RWPE1 (cell line): ENCODE results near the gene TPRG1L.

Experiments
- CTCF ChIA-PET: fragments of 350-600 bp; sonication (Branson Sonifier 250); formaldehyde crosslinking; extraction: SDS; loops from one replicate; lab custom pipeline; 2021; lab: Yijun Ruan, JAX
- POLR2A ChIA-PET: fragments of 400-600 bp; formaldehyde crosslinking; extraction: SDS; loops from one replicate; lab custom pipeline; 2020; ENCODE audit warnings: antibody characterized with exemption; ENCODE audit not compliant: low non-redundant PET; lab: Yijun Ruan, JAX
- DNase-seq: peaks from one replicate; pipeline ENCODE4 v3.0.0; 2012; ENCODE audit warnings: low spot score
- H3K27ac ChIP-seq: fragments of 450-650 bp; 2 replicates; pipeline ENCODE4 v1.5.1; 2017
- TF ChIP-seq, protein P1 (sequence below): fragments of 450-650 bp; conservative IDR thresholded peaks from 2 replicates; pipeline ENCODE4 v1.5.1; 2017; ENCODE audit warnings: low read depth, mild to moderate bottlenecking

The TPRG1L gene

GRCh38 chr1:3623441-3624199 is 1.2 kb upstream of the TPRG1L start:
- peak; percentile 24 for DNase-seq
- peak overlapping the region; percentile 80 for H3K27ac ChIP-seq
- ChIA-PET POLR2A (no interaction called here), CTCF (interaction anchor here (0.7 to 1.8 kb wide), 6 partner anchors 59 to 1335 kb away, joined by 3 to 8 read pairs (median 4); no protein-coding TSS in a partner anchor)
- TF ChIP-seq, protein P1, sequence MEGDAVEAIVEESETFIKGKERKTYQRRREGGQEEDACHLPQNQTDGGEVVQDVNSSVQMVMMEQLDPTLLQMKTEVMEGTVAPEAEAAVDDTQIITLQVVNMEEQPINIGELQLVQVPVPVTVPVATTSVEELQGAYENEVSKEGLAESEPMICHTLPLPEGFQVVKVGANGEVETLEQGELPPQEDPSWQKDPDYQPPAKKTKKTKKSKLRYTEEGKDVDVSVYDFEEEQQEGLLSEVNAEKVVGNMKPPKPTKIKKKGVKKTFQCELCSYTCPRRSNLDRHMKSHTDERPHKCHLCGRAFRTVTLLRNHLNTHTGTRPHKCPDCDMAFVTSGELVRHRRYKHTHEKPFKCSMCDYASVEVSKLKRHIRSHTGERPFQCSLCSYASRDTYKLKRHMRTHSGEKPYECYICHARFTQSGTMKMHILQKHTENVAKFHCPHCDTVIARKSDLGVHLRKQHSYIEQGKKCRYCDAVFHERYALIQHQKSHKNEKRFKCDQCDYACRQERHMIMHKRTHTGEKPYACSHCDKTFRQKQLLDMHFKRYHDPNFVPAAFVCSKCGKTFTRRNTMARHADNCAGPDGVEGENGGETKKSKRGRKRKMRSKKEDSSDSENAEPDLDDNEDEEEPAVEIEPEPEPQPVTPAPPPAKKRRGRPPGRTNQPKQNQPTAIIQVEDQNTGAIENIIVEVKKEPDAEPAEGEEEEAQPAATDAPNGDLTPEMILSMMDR, result no peak

DNA sequence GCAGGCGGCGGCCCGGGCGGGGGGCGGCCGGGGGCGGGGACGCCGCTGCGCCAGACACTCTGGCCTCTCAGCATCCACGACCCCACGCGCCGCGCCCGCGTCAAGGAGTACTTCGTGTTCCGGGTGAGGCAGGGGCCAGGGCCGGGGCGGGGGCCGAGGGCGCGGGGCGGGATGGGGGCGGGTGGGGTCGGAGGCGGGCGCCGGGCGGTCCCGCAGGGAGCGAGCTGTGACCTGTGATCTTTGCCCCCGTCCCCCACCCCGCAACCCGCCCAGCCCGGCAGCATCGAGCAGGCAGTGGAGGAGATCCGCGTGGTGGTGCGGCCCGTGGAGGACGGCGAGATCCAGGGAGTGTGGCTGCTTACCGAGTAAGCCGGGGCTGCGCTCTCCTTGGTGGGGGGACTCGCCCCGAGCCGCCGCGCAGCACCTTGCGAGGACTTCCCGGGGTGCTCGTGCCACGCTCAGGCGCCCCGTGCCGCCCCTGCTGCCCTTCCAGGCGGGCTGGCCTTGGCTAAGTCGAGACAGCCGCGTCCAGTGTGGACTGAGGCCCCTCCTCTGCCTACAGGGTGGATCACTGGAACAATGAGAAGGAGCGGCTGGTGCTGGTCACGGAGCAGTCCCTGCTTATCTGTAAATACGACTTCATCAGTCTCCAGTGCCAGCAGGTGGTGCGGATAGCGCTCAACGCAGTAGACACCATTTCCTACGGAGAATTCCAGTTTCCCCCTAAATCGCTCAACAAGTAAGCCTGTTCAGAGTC is 514 bp downstream of the TPRG1L start:
- ChIA-PET POLR2A (no interaction called here), CTCF (interaction anchor here (0.7 to 1.8 kb wide), 4 partner anchors 10 to 102 kb away, joined by 4 to 8 read pairs (median 5); no protein-coding TSS in a partner anchor)
- TF ChIP-seq, protein P1, result no peak
- peak; percentile 52 for DNase-seq
- peak overlapping the region; percentile 80 for H3K27ac ChIP-seq

DNA sequence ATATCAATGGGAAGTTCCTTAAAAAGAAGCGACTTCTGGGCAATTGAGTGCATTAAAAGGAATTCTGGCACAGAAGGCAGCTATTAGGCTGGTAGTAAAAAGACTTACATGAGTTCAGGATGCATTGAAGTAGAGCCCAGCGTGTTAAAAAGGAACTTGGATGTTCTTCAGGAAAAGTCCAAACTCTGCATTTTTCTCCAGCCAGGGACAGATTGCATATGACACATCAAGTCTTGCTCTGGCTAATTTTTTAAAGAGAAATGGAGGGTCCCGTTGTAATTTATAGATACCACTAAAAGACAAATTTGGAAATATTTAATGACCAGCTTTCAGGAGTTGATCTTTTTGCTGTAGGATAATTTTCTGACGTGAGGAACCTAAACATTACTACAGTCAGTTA is 1.2 kb downstream of the TPRG1L start:
- TF ChIP-seq, protein P1, result no peak
- CTCF ChIA-PET, result interaction anchor here (0.7 to 1.2 kb wide), 4 partner anchors 9 to 99 kb away, joined by 4 to 6 read pairs (median 4); no protein-coding TSS in a partner anchor
- no peak overlapping the region for H3K27ac ChIP-seq
- DNase-seq, result no peak
- POLR2A ChIA-PET, result no interaction called here

DNA sequence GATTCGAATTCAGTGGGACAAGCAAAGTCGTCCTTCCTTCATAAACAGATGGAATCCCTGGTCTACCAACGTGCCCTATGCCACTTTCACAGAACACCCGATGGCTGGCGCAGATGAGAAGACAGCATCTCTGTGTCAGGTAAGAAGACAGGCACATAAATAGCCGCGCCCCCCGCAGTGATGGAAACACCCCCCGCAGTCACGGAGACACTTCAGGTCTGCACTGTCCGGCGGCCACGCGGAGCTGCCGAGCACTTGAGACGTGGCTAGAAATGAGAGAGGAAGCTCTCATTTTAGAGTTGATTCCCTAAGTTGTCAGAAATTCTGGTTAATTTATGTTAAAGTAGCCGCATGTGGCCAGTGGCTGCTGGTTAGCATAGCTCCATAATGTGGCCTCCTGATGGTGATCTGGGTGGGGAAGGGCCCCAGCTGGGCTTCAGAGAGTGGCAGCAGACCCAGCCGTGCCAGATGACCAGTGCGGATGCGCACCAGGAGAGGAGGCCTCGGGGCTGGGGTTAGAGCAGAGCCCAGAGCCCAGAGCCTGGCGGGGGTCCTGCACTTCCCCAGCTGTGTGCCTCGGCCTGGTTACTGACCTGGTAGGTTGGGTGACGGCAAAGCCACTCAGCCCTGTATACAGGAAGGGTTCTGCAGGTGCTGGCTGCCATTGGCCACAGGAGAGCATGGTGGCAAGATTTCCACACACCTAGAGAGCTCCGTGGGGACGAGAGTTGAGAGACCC is 2.9 kb downstream of the TPRG1L start:
- CTCF ChIA-PET, result interaction anchor here (1.7 kb wide), 1 partner anchor 175 kb away, joined by 5 read pairs; no protein-coding TSS in a partner anchor
- POLR2A ChIA-PET, result no interaction called here
- H3K27ac ChIP-seq, result no peak overlapping the region
- TF ChIP-seq, protein P1, result no peak
- DNase-seq, result no peak

- no peak for DNase-seq
- peak overlapping the region; percentile 21; the same call in 1 of the 2 replicates for H3K27ac ChIP-seq
- ChIA-PET CTCF (interaction anchor here (0.6 to 1.7 kb wide), 3 partner anchors 25 to 175 kb away, joined by 3 to 5 read pairs (median 3); no protein-coding TSS in a partner anchor), POLR2A (no interaction called here)
- TF ChIP-seq, protein P1, result no peak
Measured at GRCh38 chr1:3628445-3628844, 3.6 kb downstream of the TPRG1L start.
